Colonic mucosa (tissue), 4 donors: ENCODE data around the gene SPATS2L. TPM values are rescaled to one million over a fixed set of nuclear protein-coding genes. Genes with fewer than 3 reads are reported as not detected.

Experiments
- DNase-seq: peaks from one replicate; pipeline ENCODE4 v3.0.0-alpha.2; 2020
- H3K27ac ChIP-seq: fragments of 200-600 bp; one replicate; pipeline ENCODE4 v1.8.0; 2021
- H3K27me3 ChIP-seq: fragments of 200-600 bp; one replicate; pipeline ENCODE4 v1.8.0; 2021
- H3K36me3 ChIP-seq: fragments of 200-600 bp; one replicate; pipeline ENCODE4 v1.8.0; 2021
- H3K4me1 ChIP-seq: fragments of 200-600 bp; one replicate; pipeline ENCODE4 v1.8.0; 2021; ENCODE audit warnings: mild to moderate bottlenecking
- H3K4me3 ChIP-seq: fragments of 200-600 bp; one replicate; pipeline ENCODE4 v1.8.0; 2021
- H3K9ac ChIP-seq, 2 donors: one replicate each; pipeline ENCODE4 v1.7.0; 2013; ENCODE audit warnings: control low read depth in 2 of 2, low read depth in 2 of 2, low read length in 2 of 2
- H3K9me3 ChIP-seq: fragments of 200-600 bp; one replicate; pipeline ENCODE4 v1.8.0; 2021
- intact Hi-C: fragments of 100-400 bp; cut with DNase I; formaldehyde crosslinking; loops from one replicate; pipeline ENCODE4 v1.14.1; 2022
- total RNA-seq, 2 donors: library from RNA; stranded (reverse); fragmentation: NEBNext Ultra II Directional in 1 of 2; extraction: Animal tissue kit (Norgen Biotek cat#: 25700) in 1 of 2; gene quantifications; one replicate each; pipeline ENCODE4 v1.2.1, GENCODE V29; 2021
- TF ChIP-seq, protein P1 (sequence below): fragments of 200-600 bp; IDR thresholded peaks from one replicate; pipeline ENCODE4 v1.8.0; 2022; ENCODE audit warnings: antibody characterized with exemption, mild to moderate bottlenecking
- donor health status: healthy.
- donor health status: DM: no; HTN: no; CAD: no.
- donor health status: DM: no; HTN: no; CAD: no.

SPATS2L gene
- total RNA-seq, 2 donors from 2014 or later = 151 to 187 TPM

- no peak for DNase-seq
- Histone ChIP-seq H3K9me3 (no peaks in the 10 kb centered on the region), H3K4me3 (no peak overlapping the region), H3K27ac (no peak overlapping the region), H3K27me3 (no peaks in the 10 kb centered on the region), H3K9ac (no peak overlapping the region), H3K36me3 (no peaks in the 10 kb centered on the region), H3K4me1 (no peaks in the 10 kb centered on the region)
- TF ChIP-seq, protein P1, sequence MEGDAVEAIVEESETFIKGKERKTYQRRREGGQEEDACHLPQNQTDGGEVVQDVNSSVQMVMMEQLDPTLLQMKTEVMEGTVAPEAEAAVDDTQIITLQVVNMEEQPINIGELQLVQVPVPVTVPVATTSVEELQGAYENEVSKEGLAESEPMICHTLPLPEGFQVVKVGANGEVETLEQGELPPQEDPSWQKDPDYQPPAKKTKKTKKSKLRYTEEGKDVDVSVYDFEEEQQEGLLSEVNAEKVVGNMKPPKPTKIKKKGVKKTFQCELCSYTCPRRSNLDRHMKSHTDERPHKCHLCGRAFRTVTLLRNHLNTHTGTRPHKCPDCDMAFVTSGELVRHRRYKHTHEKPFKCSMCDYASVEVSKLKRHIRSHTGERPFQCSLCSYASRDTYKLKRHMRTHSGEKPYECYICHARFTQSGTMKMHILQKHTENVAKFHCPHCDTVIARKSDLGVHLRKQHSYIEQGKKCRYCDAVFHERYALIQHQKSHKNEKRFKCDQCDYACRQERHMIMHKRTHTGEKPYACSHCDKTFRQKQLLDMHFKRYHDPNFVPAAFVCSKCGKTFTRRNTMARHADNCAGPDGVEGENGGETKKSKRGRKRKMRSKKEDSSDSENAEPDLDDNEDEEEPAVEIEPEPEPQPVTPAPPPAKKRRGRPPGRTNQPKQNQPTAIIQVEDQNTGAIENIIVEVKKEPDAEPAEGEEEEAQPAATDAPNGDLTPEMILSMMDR = no peak
- intact Hi-C loops = no loop called here
Observed at GRCh38 chr2:200272320-200272719, 34.2 kb upstream of the SPATS2L start.

- Histone ChIP-seq H3K27ac (no peak overlapping the region), H3K9me3 (no peaks in the 10 kb centered on the region), H3K27me3 (no peaks in the 10 kb centered on the region), H3K4me1 (no peaks in the 10 kb centered on the region), H3K4me3 (no peak overlapping the region), H3K36me3 (no peaks in the 10 kb centered on the region), H3K9ac (no peak overlapping the region)
- TF ChIP-seq, protein P1 = no peak
- intact Hi-C loops = no loop called here
- no peak for DNase-seq
Observed at GRCh38 chr2:200274116-200275075, 32.1 kb upstream of the SPATS2L start.

- no peaks in the 10 kb centered on the region for H3K9me3 ChIP-seq
- no peaks in the 10 kb centered on the region for H3K27me3 ChIP-seq
- H3K4me3 ChIP-seq = no peak overlapping the region
- TF ChIP-seq, protein P1 = no peak
- DNase-seq = no peak
- H3K36me3 ChIP-seq = no peaks in the 10 kb centered on the region
- intact Hi-C loops = no loop called here
- no peak overlapping the region for H3K27ac ChIP-seq
- H3K9ac ChIP-seq = no peak overlapping the region
- H3K4me1 ChIP-seq = no peaks in the 10 kb centered on the region
Observed at GRCh38 chr2:200275295-200276013, 31.0 kb upstream of the SPATS2L start.

DNA sequence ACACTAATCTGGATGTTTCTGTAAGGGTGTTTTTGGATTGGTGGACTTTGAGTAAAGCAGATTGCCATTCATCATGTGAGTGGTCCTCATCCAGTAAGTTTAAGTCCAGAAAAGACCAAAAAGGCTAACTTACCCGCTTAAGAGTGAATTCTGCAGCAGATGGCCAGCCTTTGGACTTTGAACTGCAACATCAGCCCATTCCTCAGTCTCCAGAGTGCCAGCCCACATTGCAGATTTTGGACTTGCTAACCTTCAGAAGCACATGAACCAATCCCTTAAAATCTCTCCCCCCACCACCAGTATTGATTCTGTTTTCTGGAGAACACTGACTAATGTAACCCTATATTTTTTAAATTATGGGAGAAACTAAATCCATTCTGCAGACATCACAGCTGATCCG lies 30.0 kb upstream of the SPATS2L start:
- intact Hi-C loops = no loop called here
- Histone ChIP-seq H3K9ac (no peak overlapping the region), H3K4me3 (no peak overlapping the region), H3K36me3 (no peaks in the 10 kb centered on the region), H3K4me1 (no peaks in the 10 kb centered on the region), H3K9me3 (no peaks in the 10 kb centered on the region), H3K27ac (no peak overlapping the region), H3K27me3 (no peaks in the 10 kb centered on the region)
- DNase-seq = no peak
- TF ChIP-seq, protein P1 = no peak

DNA sequence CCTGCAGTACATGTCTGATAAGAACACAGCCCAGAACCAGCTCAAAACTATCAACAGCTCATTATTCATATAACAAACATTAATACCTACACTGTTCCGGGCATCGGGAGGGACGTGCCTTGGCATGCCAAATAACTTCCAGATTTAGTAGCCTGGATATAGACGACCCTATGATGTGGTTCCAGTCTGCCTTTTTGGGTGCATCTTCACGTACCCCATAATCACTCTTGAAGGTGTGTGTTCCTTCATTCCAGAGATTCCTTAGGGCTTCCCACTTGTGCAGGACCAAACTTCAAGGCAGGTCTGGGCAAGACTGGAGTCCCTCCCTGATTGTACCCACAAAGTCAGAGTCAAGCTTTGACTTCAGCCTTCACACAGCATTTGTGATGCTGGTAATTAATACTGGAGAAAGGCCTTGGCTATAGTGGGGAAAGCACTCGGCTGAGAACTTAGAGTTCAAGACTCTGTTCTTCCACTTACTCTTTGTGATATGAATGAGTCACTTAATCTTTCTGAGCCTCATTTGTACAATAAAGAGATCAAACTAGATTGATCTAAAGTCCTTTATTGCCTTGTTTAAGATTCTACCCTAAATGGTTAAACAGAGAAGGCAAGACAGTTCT lies 27.7 kb upstream of the SPATS2L start:
- no peak for DNase-seq
- no peaks in the 10 kb centered on the region for H3K36me3 ChIP-seq
- H3K27me3 ChIP-seq = no peaks in the 10 kb centered on the region
- no peak overlapping the region for H3K27ac ChIP-seq
- no peaks in the 10 kb centered on the region for H3K4me1 ChIP-seq
- no peak overlapping the region for H3K9ac ChIP-seq
- TF ChIP-seq, protein P1 = no peak
- H3K4me3 ChIP-seq = no peak overlapping the region
- H3K9me3 ChIP-seq = no peaks in the 10 kb centered on the region
- intact Hi-C loops = no loop called here
